Measurements from ENCODE around the gene HIVEP3.

Gene HIVEP3

GRCh38 chr1:41533016-41533730 lies 385.5 kb downstream of the HIVEP3 start:
- in situ Hi-C loops (cut with MboI; ENCODE audit: low pct_unique_long_range_greater_than_20kb, low sequenced_read_pairs), result no loop called here
- DNase-seq, result no peak

GRCh38 chr1:41532206-41532975 lies 386.3 kb downstream of the HIVEP3 start:
- in situ Hi-C loops (cut with MboI; ENCODE audit: low pct_unique_long_range_greater_than_20kb, low sequenced_read_pairs), result no loop called here
- DNase-seq, result no peak

DNA sequence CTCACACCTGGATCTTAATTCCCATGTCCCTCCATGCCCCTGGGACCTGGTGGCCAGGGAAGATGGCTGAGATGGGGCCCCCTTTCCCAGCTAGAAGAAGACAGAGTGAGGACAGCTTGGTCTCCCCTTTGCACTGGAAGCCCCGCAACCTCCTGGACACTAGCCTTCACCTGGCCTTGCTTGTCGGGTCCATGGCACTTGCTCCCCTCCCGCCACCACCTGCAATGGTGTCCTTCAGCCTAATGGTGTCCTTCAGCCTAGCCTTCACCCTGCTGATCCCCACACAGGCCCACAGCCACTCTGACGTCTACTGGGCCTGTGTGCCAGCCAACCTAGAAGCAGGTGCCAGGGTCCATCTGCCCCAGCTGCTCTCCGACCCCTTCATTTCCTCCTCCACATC lies 388.3 kb downstream of the HIVEP3 start:
- in situ Hi-C loops (cut with MboI; ENCODE audit: low pct_unique_long_range_greater_than_20kb, low sequenced_read_pairs), result no loop called here
- no peak for DNase-seq

DNA sequence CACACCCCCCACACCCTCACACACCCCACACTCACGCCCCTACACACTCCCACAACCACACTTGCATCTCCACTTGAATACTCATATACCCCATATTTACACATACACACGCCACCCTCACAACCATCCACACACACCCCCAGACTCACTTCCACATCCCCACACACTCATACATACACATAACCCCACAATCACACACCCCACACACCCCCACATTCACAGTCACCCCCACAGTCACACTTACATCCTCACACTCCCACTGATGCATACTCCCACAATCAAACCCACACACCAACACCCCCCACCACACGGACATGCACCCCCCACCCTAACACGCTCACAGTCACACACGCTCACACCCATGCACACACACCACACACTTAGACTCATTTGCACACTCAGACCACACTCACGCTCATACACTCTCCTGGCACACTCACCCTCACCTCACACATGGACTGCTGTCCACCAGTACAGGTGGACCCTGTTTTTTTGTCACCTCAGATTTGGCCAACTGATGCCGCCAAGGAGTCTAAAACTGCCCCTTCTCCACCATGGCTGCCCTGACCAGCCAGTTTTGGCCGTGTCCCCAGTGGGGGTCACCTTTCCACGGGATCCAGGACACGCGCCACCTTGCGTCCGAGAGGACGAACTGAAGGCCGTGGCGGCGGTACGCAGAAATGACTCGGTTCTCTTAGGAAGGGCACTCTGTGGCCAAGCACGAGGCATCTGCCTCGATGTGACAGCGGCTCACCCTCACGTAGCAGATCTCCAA lies 388.9 kb downstream of the HIVEP3 start:
- in situ Hi-C loops (cut with MboI; ENCODE audit: low pct_unique_long_range_greater_than_20kb, low sequenced_read_pairs), result no loop called here
- no peak for DNase-seq

- in situ Hi-C loops (cut with MboI; ENCODE audit: low pct_unique_long_range_greater_than_20kb, low sequenced_read_pairs), result no loop called here
- no peak for DNase-seq
Observed at GRCh38 chr1:41528726-41529605, 389.8 kb downstream of the HIVEP3 start.

DNA sequence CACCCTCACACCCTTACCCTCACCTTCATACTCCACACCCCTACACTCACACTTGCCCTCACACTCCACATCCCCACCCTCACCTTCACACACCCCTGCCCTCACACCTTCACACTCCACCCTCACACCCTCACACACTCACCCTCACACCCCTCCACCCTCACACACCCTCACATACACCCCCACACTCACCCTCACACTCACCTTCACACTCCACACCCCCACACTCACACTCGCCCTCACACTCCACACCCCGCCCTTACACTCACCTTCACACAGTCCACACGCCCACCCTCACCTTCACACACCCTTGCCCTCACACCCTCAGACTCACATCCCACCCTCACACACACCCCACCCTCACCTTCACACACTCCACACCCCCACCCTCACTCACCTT lies 390.6 kb downstream of the HIVEP3 start:
- in situ Hi-C loops (cut with MboI; ENCODE audit: low pct_unique_long_range_greater_than_20kb, low sequenced_read_pairs), result no loop called here
- no peak for DNase-seq

GRCh38 chr1:41526956-41527561 lies 391.7 kb downstream of the HIVEP3 start:
- no peak for DNase-seq
- in situ Hi-C loops (cut with MboI; ENCODE audit: low pct_unique_long_range_greater_than_20kb, low sequenced_read_pairs), result no loop called here

DNA sequence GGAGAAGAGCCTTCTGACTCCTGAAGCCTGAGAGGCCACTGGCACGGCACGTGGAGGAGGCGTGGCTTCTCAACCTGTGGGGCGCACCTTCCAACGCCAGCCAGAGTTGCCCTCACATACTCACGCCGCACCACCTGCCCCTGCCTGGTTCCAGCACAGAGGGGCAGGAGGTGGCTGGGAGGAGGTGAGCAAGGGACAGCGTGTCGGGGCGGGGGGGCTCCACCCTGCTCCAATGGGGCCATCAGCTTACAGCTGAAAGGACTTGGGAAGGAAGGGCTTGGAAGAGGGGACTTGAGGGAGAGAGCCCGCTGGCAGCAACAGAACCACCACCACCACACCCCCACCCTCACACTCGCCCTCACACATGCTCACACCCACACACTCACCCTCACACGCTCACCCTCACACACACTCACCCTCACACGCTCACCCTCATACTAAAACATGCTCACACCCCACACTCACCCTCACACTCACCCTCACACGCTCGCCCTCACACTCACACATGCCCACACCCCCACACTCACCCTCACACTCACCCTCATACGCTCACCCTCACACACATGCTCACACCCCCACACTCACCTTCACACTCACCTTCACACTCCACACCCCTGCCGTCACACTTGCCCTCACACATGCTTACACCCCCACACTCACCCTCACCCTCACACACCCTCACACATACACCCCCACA lies 392.7 kb downstream of the HIVEP3 start:
- in situ Hi-C loops (cut with MboI; ENCODE audit: low pct_unique_long_range_greater_than_20kb, low sequenced_read_pairs), result no loop called here
- no peak for DNase-seq

GRCh38 chr1:41524676-41525675 lies 393.7 kb downstream of the HIVEP3 start:
- in situ Hi-C loops (cut with MboI; ENCODE audit: low pct_unique_long_range_greater_than_20kb, low sequenced_read_pairs), result no loop called here

GRCh38 chr1:41523949-41524675 lies 394.6 kb downstream of the HIVEP3 start:
- in situ Hi-C loops (cut with MboI; ENCODE audit: low pct_unique_long_range_greater_than_20kb, low sequenced_read_pairs), result no loop called here
- no peak for DNase-seq

More at GRCh38 chr1:41524676-41525675, 393.7 kb downstream of the HIVEP3 start:
- no peak for DNase-seq

GRCh38 chr1:41523071-41523470 lies 395.7 kb downstream of the HIVEP3 start:
- in situ Hi-C loops (cut with MboI; ENCODE audit: low pct_unique_long_range_greater_than_20kb, low sequenced_read_pairs), result no loop called here

DNA sequence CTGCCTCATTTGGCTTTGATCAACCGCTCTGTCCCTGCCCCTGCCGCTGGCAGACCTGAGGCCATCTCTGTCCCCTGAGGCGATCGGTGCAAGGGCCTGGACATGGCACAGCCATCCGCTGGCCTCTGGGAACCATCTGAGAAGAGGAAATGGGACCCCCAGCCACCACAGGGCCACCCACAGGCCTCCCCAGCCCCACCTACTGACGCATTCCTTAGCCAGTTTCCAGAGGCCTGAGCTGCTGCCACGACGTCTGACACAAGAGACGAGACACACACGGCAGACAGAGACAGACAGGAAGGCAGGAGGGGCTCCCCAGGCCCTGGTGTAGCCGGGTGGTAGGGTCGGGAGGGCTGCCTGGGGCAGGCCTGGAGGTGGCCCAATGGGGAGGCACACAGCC lies 397.0 kb downstream of the HIVEP3 start:
- no peak for DNase-seq
- in situ Hi-C loops (cut with MboI; ENCODE audit: low pct_unique_long_range_greater_than_20kb, low sequenced_read_pairs), result no loop called here

More at GRCh38 chr1:41523071-41523470, 395.7 kb downstream of the HIVEP3 start:
- no peak for DNase-seq

DNA sequence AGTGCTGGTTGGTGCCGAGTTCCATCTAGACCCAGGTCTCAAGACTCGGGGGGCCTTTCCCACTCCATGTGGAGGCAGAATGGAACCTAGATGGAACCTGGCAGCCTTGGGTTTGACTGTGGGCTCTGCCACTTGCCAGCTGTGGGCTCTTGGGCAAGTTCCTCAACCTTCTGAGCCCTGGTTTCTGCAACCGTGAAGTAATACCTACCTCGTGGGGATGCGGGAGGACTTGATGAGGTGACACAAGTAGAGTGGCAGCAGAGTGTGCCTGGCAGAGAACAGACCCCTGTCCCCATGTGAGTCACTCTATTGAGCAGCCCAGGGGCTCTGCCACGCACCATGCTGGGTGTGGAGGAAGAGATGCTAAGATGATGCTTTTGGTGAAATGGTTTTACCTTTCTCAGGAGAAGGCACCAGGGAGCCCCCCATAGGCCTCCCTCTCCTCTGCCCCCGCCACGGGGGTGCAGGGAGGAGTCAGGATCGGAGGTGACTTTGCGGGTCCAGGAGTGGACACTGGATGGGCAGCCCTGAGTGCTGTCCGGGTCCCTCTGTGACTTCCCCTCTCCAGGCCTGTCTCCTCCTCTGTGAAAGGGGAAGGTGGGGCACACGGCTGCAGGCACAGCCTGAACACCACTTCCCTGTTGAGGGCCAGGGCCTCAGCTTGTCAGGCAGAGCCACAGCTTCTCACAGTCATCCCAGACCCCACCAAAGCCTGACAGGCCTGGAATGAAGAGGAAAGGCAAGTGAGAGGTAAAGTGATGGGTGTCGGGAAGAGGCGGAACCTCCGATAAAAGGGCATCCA lies 397.6 kb downstream of the HIVEP3 start:
- DNase-seq, result no peak
- in situ Hi-C loops (cut with MboI; ENCODE audit: low pct_unique_long_range_greater_than_20kb, low sequenced_read_pairs), result no loop called here

DNA sequence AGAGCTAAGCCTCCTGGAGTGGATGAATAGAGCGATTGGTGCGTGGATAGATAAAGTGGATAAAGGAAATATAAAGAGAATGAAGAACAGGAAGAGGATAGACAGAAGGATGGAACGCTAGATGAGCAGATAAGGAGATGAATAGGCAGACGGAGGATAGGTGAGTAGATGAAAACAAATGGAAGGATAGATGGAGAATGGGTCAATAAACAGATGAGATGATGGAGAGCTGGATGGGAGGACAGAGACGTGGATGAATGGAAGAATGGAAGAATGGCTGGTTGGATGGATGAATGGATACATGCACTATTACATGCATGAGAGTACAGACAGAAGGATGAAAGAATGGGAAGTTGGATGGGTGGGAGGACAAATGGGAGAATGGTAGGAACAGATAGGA lies 399.1 kb downstream of the HIVEP3 start:
- in situ Hi-C loops (cut with MboI; ENCODE audit: low pct_unique_long_range_greater_than_20kb, low sequenced_read_pairs), result no loop called here
- DNase-seq, result no peak

DNA sequence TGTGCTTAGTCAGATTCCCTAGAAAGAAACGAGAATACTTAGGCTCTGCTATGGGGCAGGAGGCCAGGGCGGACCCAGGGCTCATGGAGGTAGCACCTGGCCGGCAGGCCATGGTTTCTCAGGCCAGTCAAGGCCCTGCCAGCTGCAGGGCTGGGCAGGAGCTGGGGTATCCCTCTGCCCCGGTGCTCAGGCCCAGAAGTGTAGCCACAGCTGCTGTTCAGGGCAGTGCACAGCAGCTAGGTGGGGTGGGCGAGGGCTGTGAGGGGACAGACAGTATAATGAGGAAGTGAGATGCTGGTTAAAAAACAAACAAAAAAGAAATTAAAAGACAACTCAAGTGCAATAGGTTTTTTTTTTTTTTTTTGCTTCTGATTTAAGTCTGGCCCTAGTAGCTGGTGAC lies 400.3 kb downstream of the HIVEP3 start:
- in situ Hi-C loops (cut with MboI; ENCODE audit: low pct_unique_long_range_greater_than_20kb, low sequenced_read_pairs), result no loop called here
- no peak for DNase-seq

GRCh38 chr1:41517062-41517438 lies 401.7 kb downstream of the HIVEP3 start:
- in situ Hi-C loops (cut with MboI; ENCODE audit: low pct_unique_long_range_greater_than_20kb, low sequenced_read_pairs), result no loop called here

More at GRCh38 chr1:41517062-41517438, 401.7 kb downstream of the HIVEP3 start:
- no peak for DNase-seq

All from KBM-7 (cell line).